SH-SY5Y (cell line): Measurements from ENCODE around the gene SEPTIN8.

Source experiments
- GATA2 ChIP-seq: IDR thresholded peaks from 2 replicates; pipeline ENCODE4 v1.6.1; 2011; ENCODE audit warnings: mild to moderate bottlenecking, low read depth, low read length
- GATA3 ChIP-seq: IDR thresholded peaks from 2 replicates; pipeline ENCODE4 v1.6.1; 2011; ENCODE audit warnings: low read depth, mild to moderate bottlenecking, low read length, moderate library complexity

DNA sequence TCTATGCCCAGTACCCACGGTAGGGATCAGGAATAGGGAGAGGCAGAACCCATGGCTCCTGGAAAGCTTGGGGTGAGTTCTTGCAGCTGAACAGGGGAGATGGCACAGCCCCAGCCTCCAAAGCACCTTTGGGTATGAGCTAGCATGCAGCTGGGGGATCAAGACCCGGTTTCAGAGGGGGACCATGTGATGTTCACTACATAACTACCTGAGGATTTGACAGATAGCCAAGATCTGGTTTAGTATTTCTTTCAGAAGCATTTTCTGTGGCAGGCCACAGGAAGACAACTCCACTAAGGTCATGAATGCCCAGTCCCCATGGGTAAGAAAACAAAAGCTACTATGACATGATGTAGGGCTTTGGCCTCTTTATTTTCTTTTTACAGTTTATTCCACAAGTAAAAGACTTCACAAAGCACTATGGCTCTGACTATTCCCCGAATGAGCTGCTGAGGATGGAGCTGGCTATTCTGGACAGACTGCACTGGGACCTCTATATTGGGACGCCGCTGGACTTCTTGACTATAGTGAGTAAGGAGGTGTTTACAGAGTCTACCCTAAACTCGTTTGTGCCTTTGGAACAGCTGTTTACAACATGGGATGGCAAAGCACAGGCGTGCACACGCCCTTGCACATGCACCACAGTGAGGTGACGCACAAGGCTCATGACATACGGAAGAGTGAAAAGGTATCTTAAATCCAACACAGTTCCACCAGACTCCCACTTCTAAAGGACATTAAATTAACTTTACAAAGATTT, 26.4 kb downstream of the SEPTIN8 start:
- TF ChIP-seq GATA3 (no peak), GATA2 (no peak)
